ENCODE measurements around the gene AQP6.

AQP6 gene

DNA sequence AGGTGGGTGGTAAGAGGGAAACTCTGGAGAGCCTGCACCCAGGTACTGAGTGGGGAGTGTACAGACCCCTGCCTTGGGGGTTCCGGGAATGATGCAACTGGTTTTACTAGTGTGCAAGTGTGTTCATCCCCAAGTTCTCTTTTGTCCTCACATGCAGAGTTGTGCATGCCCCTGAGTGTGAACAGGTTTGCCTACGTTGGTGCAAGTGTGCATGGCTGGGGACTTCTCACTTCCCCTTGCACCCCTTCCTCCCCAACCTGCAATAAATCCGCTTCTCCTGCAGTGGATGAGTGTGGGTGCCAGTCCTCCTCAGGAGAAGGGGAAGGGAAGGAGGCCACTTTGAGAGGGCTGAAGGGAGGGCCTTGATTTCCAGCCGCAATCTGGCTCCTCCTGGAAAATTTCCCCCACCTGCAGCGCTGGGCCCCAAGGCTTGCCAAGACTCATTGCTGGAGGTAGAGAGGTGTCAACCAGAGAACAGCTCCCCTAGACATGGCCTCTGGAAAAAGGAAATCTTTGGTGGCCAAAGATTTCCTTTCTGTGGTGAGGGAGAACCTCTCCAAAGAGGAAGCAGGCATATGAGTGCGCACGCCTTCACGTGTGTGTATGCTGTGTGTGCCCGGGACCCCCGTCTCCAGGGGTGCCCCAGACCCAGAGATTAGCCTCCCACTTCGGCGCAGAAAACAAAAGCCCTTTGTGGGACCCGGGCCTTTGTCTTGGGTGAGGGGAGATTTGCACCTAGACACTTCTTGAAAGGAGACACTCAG is 16.7 kb upstream of the AQP6 start:
- DNase-seq (ENCODE audit: low spot score) = no peak

DNA sequence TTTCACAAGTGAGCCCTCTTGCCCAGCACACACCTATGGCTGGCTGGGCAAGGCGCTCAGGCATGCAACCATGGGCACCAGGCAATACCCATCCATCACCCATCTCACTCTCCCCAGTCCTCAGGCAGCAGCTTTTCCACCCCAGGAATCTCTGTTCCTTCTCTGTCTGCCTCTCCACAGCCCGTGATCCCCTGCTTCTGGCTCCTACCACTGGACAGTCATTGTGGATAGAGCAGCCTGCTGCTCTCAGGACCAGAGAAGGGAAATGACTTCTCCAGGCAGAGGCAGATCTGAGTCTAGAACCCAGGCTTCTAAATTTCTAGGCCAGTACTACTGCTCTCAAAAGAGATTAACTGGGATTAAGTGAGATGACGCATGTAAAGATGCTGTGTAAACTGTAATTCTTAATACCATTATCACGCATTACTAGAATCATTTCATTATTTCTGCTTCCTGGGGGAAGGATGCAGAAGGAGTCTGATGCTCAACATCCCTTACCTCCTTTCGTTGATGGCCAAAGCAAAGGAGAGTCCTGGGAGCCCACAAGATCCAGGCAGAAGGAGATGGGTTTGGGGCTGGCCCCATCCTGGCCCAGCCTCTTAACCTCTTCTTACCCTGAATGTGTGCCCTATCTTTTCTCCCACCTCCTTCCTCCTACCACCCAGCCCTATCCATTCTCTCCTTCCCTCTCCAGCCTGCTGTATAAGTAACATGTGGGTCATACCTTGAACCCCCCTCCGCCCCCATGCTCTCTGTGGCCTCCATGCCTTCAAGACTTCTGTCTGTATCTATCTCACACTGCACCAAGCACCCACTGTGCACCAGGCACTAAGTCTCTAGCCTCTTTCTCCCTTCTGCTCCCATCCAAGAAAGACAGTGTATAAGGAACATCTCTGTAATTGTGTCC is 15.8 kb upstream of the AQP6 start:
- FAIRE-seq = no peak
- DNase-seq (ENCODE audit: low spot score) = no peak

More for the DNA sequence above, 16.7 kb upstream of the AQP6 start:
- FAIRE-seq = no peak

DNA sequence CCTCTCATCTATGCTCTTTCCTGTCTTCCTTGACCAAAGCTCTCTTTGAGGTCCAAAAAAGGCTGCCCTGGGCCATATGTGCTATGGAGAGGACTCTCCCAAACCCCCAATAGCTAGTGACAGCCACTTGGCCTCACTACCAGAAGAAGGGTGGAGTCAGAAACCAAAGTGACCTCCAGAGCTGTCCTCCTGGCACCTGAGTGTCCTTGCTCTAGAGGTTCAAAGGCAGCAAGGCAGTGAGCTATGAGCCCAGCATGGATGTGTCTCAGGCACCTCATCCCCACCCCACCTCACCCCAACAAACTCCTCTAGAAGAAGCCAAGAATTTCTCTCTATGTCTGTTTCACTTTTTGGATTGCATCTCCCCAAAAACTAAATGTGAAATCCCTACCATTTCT is 15.2 kb upstream of the AQP6 start:
- DNase-seq (ENCODE audit: low spot score) (no peak), FAIRE-seq (no peak)

DNA sequence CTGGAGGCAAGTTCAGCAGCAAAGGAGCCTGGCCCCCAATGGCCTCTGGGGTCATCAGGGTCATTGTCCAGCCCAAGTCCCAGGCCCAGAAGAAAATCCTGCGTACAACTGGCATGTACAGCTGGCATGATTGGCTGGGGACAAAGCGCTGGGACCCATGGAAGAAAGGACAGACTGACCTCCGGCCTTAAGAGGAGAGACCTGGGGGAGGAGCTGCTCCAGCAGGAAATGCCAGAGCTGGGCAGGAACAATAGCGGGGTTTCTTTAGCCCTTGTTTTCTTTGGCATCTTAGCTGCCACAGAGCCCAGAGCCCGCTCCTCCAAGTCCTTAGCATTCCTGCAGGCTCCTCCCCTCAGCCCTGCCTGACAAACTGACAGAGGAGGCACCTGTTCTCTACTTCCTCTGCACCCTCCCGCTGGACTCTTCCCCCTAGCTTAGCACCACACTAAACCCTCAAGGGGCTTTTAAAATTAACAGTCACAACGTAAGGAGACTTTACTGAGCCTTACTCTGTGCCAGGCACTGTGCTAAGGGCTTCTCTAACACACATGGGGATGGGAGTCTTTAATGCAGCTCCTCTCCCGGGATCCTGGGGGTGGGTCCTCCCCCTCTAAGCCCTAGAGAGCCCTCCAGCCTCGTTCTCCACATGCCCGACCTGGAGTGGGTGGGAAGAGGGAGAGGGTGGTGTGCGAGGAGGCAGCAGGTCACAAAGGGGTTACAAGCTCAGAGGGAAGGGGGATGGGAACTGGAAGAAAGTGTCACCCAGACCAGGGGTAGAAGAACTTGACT is 12.9 kb upstream of the AQP6 start:
- FAIRE-seq (no peak), DNase-seq (ENCODE audit: low spot score) (peak; percentile 4)

DNA sequence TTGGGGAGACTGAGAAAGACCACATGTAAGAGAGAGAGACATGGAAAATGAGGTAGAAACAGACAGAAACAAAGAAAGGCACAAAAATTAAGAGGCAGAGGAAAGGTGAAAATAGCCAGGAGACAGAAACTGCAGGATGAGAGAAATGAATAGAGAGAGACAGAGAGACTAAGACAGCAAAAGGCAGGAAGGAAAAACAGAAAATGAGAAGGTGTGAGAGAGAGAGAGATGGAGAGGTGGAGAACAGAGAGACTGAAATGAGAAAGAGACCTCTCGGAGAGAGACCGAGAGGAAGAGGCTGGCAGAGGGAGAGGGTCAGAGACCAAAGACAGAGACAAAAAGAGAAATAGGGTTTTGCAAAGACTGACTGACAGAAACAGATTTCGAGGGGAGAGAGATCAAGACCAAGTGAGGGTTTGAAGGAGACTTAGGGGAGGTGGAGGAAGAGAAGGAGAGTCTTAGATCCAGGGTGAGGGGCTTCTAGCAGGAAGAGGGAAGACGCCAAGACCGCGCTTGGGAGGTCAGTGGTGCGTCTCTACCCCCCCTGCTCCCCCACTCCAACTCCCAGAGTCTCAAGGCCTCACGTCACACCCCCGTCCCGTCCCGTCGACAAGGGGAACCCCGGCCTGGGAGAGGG is 12.2 kb upstream of the AQP6 start:
- FAIRE-seq (no peak), DNase-seq (ENCODE audit: low spot score) (no peak)

DNA sequence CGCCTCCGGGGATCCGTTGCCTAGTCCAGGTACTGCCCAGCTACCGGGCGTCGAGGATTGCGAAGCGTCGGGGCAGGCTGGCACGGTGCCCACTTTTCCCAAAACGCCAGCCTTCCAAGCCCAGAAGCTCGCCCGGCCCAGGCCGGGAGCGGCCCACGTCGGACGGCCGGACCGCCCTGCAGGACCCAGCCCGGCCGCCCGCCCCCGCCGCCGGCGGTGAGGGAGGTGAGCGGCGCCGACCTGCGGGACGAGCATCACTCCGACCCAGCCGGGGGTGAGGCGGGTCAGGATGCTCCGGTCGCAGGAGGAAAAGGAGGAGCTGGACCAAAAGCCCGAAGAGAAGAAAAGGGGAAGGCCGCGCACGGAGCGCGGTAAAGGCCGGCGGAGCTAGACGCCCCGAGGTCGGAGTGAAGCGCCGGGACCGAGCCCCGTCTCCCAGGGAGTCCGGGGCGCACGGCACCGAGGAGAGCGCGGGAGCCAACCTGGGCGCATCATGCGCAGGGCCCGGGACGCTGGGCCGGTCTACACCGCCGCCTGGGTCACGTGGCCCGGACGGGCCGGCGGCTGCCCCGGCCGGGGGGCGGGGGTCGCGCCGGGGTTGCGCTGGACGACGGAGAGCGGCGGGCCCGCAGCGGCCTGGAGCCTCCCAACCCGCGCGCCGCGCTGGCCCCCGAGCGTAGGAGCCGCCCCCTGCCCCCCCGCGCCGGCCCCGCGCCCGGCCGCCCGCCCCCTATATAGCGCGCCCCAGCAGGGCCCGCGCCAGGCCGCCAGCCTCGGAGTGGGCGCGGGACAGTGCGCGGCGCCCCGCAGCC is 11.4 kb upstream of the AQP6 start, which contains the start of gene AQP5:
Gene AQP5, plus strand, starts transcription at position 762 of the 812 bp plus-strand sequence. CDS start 146 bp downstream, outside the sequence.
- DNase-seq (ENCODE audit: low spot score) (no peak), FAIRE-seq (no peak)

DNA sequence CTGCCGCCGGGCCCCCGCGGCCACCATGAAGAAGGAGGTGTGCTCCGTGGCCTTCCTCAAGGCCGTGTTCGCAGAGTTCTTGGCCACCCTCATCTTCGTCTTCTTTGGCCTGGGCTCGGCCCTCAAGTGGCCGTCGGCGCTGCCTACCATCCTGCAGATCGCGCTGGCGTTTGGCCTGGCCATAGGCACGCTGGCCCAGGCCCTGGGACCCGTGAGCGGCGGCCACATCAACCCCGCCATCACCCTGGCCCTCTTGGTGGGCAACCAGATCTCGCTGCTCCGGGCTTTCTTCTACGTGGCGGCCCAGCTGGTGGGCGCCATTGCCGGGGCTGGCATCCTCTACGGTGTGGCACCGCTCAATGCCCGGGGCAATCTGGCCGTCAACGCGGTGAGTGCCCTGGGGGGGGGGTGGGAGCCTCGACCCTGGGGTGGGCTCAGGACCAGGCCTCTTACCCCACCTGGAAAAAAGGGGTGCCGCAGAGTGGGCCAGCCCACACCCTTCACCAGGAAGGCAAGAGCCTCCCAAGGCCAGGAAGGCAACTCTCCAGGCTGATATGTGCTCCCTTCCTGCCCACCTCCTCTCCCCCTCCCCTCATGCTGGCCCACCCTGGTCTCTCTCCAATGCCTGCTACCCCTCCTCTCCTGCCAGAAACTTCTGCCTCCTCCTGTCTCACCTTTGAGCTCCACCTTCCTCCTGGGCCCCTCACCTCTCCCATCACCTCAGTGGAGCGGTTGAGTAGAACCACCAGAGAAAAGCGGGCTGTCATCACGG is 10.6 kb upstream of the AQP6 start:
- DNase-seq (ENCODE audit: low spot score) (no peak), FAIRE-seq (no peak)

DNA sequence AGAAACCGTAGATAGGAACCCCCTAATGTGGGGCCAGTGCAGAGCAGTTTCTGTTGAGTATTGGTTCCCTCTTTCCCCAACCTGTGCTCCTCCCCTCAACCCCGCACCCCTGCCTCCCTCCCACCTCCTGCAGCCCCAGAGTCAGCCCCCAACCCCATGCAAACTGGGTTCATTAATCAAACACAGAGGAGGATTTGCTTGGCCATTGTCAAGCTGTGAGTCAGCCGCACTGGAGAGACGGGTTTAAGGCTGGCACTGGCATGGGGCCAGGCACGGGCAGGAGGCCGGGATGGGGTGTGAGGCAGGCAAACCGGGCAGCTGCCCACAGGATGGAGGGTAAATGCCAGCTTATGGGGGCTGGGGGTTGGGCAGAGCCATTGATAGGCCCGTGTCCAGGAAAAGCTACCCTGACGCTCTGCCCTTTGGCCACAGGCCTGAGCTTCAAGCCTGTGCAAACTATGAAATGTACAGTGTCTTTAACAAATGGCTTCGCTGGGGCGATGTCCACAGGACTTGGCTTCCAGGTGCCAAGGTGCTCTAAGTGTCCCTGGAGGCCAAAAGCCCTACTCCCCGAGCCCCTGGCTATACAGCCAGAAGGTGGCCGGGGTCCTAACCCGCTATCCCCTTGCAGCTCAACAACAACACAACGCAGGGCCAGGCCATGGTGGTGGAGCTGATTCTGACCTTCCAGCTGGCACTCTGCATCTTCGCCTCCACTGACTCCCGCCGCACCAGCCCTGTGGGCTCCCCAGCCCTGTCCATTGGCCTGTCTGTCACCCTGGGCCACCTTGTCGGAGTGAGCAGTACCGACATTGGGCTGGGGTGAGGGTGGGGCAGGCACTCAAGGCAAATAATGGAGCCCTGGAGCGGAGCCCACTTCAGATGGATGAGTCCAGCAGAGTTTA is 9.6 kb upstream of the AQP6 start:
- DNase-seq (ENCODE audit: low spot score) (peak; percentile 70), FAIRE-seq (peak; percentile 47)

DNA sequence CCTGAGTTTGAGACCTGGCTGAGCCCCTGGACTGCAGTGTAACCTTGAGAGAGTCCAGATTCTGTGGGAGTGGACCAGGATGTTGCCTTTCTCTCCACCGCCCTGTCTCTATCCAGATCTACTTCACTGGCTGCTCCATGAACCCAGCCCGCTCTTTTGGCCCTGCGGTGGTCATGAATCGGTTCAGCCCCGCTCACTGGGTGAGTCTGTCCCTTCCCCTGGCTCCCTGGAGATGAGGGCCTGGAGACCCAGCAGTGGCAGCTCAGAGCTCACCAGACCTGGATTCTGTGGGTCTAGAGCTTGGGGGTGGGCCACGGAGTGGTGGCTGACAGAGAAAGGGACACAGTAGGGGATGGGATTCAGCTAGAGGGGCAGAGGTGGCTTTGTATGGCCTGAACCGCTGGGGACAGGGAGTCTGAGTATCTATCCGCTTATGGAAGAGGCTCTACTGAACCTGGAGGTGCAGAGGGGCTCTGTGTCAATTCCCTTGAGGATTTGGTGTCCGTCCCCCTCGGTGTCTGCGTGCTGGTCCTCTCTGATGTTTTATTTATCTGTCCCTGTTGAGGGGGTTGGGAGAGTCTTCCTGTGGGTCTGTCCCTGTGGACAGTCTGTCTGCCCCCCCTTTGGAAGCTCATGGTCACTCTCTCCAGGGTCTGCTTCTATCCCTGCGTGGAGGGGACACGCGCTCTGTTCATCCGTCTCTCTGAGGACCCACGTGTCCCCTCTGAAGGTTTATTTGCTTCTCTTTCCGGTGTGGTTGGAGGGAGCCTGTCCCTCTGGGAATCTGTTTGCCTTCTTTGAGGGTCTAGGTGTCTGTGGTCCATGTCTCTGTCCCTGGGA is 8.6 kb upstream of the AQP6 start:
- DNase-seq (ENCODE audit: low spot score) = no peak
- no peak for FAIRE-seq

DNA sequence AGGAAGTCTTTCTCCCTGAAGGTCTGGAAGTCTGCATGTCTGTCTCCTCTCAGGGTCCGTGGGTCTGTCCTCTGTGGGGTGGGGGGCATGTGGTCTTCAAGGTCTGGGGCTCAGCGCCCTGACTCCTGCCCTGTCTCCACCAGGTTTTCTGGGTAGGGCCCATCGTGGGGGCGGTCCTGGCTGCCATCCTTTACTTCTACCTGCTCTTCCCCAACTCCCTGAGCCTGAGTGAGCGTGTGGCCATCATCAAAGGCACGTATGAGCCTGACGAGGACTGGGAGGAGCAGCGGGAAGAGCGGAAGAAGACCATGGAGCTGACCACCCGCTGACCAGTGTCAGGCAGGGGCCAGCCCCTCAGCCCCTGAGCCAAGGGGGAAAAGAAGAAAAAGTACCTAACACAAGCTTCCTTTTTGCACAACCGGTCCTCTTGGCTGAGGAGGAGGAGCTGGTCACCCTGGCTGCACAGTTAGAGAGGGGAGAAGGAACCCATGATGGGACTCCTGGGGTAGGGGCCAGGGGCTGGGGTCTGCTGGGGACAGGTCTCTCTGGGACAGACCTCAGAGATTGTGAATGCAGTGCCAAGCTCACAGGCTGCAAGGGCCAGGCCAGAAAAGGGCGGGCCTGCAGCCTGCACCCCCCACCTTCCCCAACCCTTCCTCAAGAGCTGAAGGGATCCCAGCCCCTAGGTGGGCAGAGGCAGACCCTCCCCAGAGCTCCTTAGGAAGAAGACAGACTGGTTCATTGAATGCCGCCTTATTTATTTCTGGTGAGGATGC is 7.7 kb upstream of the AQP6 start:
- FAIRE-seq (no peak), DNase-seq (ENCODE audit: low spot score) (no peak)

DNA sequence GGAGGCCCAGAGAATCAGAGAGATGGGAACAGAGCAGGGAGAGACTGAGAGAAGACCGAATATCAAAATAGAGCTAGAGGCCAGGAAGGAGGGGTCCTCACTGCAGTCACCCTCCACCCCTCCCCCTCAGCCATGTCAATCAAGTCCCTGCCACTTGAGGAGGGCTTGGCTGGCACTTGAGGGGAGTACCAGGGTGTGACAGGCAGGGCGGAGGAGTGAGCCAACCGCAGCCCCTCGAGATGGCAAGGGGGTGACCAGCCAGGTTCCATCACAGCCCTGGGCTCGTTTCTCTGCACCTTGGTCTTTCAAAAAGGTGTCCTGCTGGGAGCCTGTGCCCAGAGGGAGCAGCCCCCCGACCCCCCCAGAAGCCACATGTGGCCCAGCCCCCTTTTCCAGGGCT is 6.9 kb upstream of the AQP6 start:
- no peak for DNase-seq (ENCODE audit: low spot score)
- no peak for FAIRE-seq

DNA sequence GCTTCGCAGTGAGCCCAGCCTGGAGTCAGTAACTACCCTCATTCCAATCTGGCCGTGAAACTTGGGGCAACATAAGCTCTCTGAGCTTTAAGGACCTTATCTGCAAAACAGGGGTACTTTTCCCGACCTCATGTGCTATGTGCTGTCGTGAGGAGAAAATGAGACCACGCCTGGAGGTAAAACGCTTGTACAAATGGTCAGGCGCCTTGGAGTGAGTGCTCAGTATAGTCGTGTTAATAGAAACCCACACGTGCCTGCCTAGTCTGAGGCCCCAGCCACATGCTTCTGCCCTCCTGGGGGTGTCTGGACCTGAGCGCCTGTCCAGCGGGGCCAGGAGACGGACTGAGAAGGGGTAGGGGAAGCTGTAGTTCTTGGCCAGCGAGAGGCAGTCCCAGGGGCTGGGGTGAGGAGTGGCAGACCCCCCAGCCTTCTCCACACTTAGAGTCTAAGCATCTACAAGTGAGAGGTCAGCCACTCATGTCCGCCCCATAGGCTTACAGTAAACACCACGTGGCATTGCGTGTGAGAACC is 6.2 kb upstream of the AQP6 start:
- DNase-seq (ENCODE audit: low spot score) (no peak), FAIRE-seq (no peak)

DNA sequence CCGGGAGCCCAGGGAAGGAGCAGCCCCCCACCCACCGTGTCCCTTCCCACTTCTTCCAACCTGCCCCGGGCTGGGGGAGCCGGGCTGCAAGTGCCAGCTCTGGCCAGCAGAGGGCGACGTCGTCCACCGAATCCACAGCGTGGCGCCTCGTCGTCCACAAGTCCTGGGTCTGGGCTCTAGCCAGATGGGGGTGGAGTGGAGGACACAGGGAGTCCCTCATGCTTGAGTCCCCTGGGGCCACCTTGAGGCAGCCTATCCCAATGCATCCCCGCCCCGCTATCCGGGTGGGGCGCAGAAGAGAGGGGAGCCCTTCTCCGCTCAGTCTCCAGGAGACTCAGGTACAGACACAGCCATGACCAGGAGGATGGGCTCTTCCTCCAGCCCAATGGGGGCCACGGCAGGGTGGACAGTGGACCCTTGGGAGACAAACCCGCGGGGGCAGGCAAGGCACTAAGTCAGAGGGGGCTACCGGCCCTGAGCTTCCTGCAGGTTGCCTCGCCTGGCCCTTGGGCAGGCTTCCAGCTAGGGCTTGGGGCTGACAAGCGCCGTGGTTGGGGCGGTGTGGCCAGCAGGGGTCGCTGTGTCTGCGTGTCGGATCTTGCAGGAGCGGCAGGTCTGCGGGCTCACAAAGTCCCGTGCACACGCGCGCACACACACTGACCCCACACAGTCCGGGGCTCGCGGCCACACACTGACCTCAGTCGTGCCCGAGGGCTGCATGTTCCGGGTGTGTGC is 5.5 kb upstream of the AQP6 start:
- FAIRE-seq (no peak), DNase-seq (ENCODE audit: low spot score) (peak; percentile 52)

DNA sequence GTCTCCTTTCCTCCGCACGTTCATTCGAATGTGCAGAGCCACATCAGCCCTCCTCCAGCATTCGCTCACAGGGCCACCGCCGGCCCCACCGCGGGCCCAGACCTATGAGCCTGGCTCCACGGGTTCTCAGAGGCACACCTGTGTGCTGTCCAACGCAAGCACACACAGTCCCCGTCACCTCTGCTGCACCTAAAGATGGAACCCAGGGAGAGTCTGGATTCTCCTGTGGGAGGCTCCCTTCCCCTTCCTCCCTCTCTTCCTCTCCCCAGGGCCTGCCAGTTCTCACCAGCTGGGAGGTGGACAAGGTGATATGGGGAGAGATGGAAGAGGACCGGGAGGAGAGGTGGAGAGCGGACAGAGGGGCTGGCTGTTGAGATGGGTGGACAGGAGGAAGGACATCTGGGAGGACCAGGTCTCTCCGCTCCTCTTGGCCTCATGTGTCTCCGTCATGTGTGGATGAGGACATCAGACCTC is 4.9 kb upstream of the AQP6 start:
- DNase-seq (ENCODE audit: low spot score) (no peak), FAIRE-seq (no peak)

DNA sequence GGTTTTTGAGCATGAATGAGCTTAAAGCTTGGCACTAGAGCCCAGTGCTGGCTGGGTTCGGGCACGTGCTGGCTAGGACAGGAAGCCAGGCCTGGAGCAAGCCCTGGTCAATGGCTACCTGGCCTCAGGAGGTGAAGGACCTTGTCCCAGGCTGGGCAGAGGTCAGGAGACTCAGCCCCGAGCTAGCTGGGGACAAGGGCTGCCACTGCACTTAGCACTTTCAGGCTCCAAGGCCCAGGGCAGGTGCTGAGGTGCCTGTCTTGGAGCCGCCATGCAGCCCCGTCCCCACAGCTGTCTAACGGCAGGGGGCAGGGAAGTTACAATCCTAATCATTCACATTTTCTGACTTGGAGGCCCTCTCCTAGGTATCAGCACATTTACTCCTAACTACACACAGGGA is 4.3 kb upstream of the AQP6 start:
- DNase-seq (ENCODE audit: low spot score) (no peak), FAIRE-seq (no peak)

DNA sequence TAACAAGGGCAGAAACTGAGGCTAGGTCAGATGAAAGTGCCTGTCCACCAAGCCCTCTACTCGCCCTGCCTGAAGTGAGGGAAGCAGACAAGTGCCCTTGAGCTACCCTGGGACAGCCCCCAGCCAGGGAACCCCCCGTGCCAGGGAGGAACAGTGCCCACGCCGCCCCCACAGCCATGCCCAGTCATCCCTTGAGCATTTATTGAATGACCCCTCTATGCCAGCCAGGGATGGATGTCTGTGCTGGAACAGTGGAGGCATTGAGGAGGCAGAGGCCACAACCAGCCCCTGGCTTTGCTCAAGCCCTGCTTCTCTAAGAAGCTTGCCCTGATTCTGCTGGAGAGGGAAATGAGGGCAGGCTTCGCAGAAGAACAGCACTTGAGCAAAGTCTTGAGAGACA is 3.7 kb upstream of the AQP6 start:
- no peak for FAIRE-seq
- DNase-seq (ENCODE audit: low spot score) = no peak
